HEK293T (cell line): ENCODE results near the gene PSMC3IP.

Source experiments
- CTCF ChIA-PET: fragments of 350-600 bp; formaldehyde crosslinking; extraction: SDS; loops from one replicate; lab custom pipeline; 2021; ENCODE audit warnings: antibody characterized with exemption, inconsistent platforms; lab: Yijun Ruan, JAX
- POLR2A ChIA-PET: fragments of 350-600 bp; formaldehyde crosslinking; extraction: SDS; loops from one replicate; lab custom pipeline; 2020; ENCODE audit warnings: antibody characterized with exemption, inconsistent platforms; lab: Yijun Ruan, JAX
- DNase-seq: peaks from one replicate; pipeline ENCODE4 v3.0.0; 2012; ENCODE audit warnings: mixed read lengths; ENCODE audit errors: extremely low spot score
- ARNT ChIP-seq: fragments of 450-650 bp; IDR thresholded peaks from 2 replicates; pipeline ENCODE4 v1.6.1; 2017; ENCODE audit warnings: mild to moderate bottlenecking
- BHLHE40 ChIP-seq: fragments of 450-650 bp; IDR thresholded peaks from 2 replicates; pipeline ENCODE4 v1.6.1; 2016; ENCODE audit warnings: mild to moderate bottlenecking, moderate library complexity, borderline replicate concordance
- CTBP1 ChIP-seq: fragments of 450-650 bp; IDR thresholded peaks from 2 replicates; pipeline ENCODE4 v1.6.1; 2016; ENCODE audit warnings: borderline replicate concordance
- ELF4 ChIP-seq: fragments of 450-650 bp; IDR thresholded peaks from 2 replicates; pipeline ENCODE4 v1.6.1; 2017; ENCODE audit warnings: antibody characterized with exemption
- FOXA1 ChIP-seq: fragments of 450-650 bp; IDR thresholded peaks from 2 replicates; pipeline ENCODE4 v1.6.1; 2016; ENCODE audit warnings: mild to moderate bottlenecking
- FOXK2 ChIP-seq: fragments of 450-650 bp; IDR thresholded peaks from 2 replicates; pipeline ENCODE4 v1.6.1; 2016; ENCODE audit warnings: mild to moderate bottlenecking
- FOXM1 ChIP-seq: fragments of 450-650 bp; IDR thresholded peaks from 2 replicates; pipeline ENCODE4 v1.6.1; 2017; ENCODE audit warnings: mild to moderate bottlenecking, borderline replicate concordance
- HDGF ChIP-seq: fragments of 450-650 bp; IDR thresholded peaks from 2 replicates; pipeline ENCODE4 v1.6.1; 2017; ENCODE audit warnings: antibody characterized with exemption, borderline replicate concordance
- L3MBTL2 ChIP-seq: fragments of 450-650 bp; conservative IDR thresholded peaks from 2 replicates; pipeline ENCODE4 v1.6.1; 2016; ENCODE audit warnings: mild to moderate bottlenecking
- LEF1 ChIP-seq: fragments of 450-650 bp; IDR thresholded peaks from 2 replicates; pipeline ENCODE4 v1.6.1; 2017; ENCODE audit warnings: mild to moderate bottlenecking, borderline replicate concordance
- NFRKB ChIP-seq: fragments of 450-650 bp; IDR thresholded peaks from 2 replicates; pipeline ENCODE4 v1.6.1; 2016; ENCODE audit warnings: mild to moderate bottlenecking, moderate library complexity
- SP1 ChIP-seq: fragments of 450-650 bp; IDR thresholded peaks from 2 replicates; pipeline ENCODE4 v1.6.1; 2017
- SUZ12 ChIP-seq: fragments of 450-650 bp; IDR thresholded peaks from 2 replicates; pipeline ENCODE4 v1.6.1; 2016; ENCODE audit warnings: mild to moderate bottlenecking
- TARDBP ChIP-seq: fragments of 450-650 bp; IDR thresholded peaks from 2 replicates; pipeline ENCODE4 v1.6.1; 2016
- ZNF384 ChIP-seq: fragments of 450-650 bp; IDR thresholded peaks from 2 replicates; pipeline ENCODE4 v1.6.1; 2016
- TF ChIP-seq, protein P1 (sequence below): fragments of 450-650 bp; IDR thresholded peaks from 2 replicates; pipeline ENCODE4 v1.6.1; 2016

PSMC3IP gene

DNA sequence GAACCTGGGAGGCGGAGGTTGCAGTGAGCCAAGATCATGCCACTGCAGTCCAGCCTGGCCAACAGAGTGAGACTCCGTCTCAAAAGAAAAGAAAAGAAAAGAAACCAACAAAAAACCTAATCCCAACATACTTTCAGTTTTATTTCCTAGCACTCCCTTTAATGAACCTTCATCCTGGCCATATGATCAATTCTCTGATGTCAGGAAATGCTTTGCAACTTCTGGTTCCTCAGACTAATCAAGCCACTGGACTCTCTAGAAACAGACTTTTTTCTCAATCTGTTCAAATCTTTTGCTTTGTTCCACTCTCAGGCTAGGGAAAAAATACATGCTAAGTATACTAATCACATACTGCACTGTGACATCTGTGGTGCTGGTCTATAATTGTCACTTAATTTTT lies 13.4 kb upstream of the PSMC3IP start:
- ChIA-PET POLR2A (interaction anchor here (1.0 kb wide), 1 partner anchor 18 kb away, joined by 6 read pairs; the partner anchor contains the start of genes RETREG3 and TUBG1), CTCF (interaction anchor here (1.1 kb wide), 1 partner anchor 12 kb away, joined by 6 read pairs; no protein-coding TSS in a partner anchor)
- TF ChIP-seq FOXK2 (no peak), BHLHE40 (no peak), ZNF384 (no peak)
- DNase-seq = no peak

GRCh38 chr17:42586514-42587230 lies 9.1 kb upstream of the PSMC3IP start:
- ChIA-PET POLR2A (interaction anchor here (0.8 to 2.2 kb wide), 3 partner anchors 21 to 50 kb away, joined by 3 to 11 read pairs (median 4); partner anchors contain the start of genes RETREG3 and TUBG1), CTCF (interaction anchor here (1.5 to 1.7 kb wide), 2 partner anchors 8 to 177 kb away, joined by 4 to 7 read pairs; no protein-coding TSS in a partner anchor)
- DNase-seq = no peak
- TF ChIP-seq TARDBP (no peak), SUZ12 (no peak), NFRKB (no peak), HDGF (no peak), FOXK2 (no peak), BHLHE40 (no peak), LEF1 (no peak), CTBP1 (no peak), ZNF384 (no peak), SP1 (no peak), FOXA1 (no peak), ELF4 (no peak), ARNT (no peak), FOXM1 (no peak), L3MBTL2 (no peak)
- TF ChIP-seq, protein P1, sequence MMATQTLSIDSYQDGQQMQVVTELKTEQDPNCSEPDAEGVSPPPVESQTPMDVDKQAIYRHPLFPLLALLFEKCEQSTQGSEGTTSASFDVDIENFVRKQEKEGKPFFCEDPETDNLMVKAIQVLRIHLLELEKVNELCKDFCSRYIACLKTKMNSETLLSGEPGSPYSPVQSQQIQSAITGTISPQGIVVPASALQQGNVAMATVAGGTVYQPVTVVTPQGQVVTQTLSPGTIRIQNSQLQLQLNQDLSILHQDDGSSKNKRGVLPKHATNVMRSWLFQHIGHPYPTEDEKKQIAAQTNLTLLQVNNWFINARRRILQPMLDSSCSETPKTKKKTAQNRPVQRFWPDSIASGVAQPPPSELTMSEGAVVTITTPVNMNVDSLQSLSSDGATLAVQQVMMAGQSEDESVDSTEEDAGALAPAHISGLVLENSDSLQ = no peak

- DNase-seq = no peak
- POLR2A ChIA-PET = interaction anchor here (1.0 to 1.4 kb wide), 2 partner anchors 23 to 24 kb away, joined by 3 to 4 read pairs; partner anchors contain the start of genes RETREG3 and TUBG1
Measured at GRCh38 chr17:42585353-42585752, 7.8 kb upstream of the PSMC3IP start.

DNA sequence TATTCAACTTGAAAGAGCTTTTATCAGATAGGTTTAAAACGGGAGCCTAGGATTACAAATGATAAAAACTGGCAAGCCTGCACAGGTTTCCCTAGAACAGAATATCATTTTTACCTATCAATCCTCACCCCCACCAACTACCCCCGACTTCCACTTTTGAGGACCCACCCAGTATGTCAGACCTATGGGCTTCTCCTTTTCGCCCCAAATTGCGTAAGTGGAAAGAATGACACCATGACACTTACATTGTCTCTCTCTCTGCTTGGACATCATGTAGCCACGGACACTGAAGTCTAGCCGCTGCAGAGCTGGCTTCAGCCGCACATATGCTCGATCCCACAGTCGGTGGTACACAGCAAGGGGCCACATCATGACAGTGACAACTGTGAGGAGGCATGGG lies 7.4 kb upstream of the PSMC3IP start:
- TF ChIP-seq FOXM1 = no peak
- no peak for TF ChIP-seq CTBP1
- TF ChIP-seq ZNF384 = no peak
- TF ChIP-seq, protein P1 = no peak
- TF ChIP-seq FOXK2 = no peak
- TF ChIP-seq HDGF = no peak
- no peak for TF ChIP-seq TARDBP
- TF ChIP-seq NFRKB = no peak
- TF ChIP-seq BHLHE40 = no peak
- TF ChIP-seq ARNT = no peak
- no peak for TF ChIP-seq SP1
- no peak for TF ChIP-seq LEF1
- no peak for TF ChIP-seq L3MBTL2
- no peak for TF ChIP-seq ELF4
- no peak for TF ChIP-seq SUZ12
- TF ChIP-seq FOXA1 = no peak
- no peak for DNase-seq
- ChIA-PET CTCF (no interaction called here), POLR2A (no interaction called here)

More at GRCh38 chr17:42585353-42585752, 7.8 kb upstream of the PSMC3IP start:
- no peak for TF ChIP-seq NFRKB
- no peak for TF ChIP-seq CTBP1
- TF ChIP-seq L3MBTL2 = no peak
- no peak for TF ChIP-seq ELF4
- no peak for TF ChIP-seq BHLHE40
- no peak for TF ChIP-seq FOXM1
- no peak for TF ChIP-seq FOXA1
- no peak for TF ChIP-seq SP1
- CTCF ChIA-PET = no interaction called here

GRCh38 chr17:42581744-42582270 lies 4.3 kb upstream of the PSMC3IP start:
- POLR2A ChIA-PET = interaction anchor here (1.2 to 1.5 kb wide), 5 partner anchors 8 to 95 kb away, joined by 3 to 5 read pairs (median 3); partner anchors contain the start of genes MLX, PLEKHH3, RETREG3 and TUBG1
- CTCF ChIA-PET = no interaction called here

DNA sequence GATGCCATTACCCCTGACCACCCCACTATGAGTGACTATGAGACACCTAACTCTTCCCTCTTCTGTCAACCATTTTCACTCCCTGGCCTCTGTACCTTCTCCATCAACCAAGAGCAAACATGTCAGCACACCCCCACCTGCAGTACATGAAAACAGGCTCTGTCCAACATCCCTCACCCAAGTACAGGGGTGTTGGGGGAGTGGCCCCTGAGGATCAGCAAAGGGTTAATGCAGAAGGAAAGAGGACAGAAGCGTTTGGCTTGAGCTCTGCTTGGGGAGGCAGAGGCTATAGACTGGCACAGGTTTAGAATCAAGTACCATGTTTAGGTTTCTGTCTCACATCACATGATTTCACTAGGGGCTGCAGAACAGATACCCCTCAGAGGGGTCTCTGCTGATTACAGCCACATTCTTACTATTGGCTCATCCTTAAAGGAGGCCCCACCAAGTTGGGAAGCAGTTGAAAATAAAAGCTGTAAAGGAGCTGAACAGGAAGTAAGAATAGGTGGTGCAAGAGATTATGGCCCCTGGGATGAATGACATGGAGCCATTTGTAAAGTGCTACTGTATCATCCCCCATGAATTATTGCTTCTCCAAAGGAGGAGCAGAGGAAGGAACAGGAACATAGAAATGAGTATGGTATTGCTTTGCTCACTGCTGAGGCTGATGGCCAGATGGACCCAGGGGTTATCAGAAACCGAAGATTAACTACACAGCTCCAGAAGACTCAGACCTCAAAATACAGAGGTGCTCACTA lies 2.4 kb upstream of the PSMC3IP start:
- CTCF ChIA-PET = interaction anchor here (0.5 to 3.5 kb wide), 2 partner anchors 100 to 339 kb away, joined by 3 to 43 read pairs; no protein-coding TSS in a partner anchor
- no peak for TF ChIP-seq FOXK2
- no peak for TF ChIP-seq SP1
- TF ChIP-seq ARNT = no peak
- TF ChIP-seq SUZ12 = no peak
- no peak for TF ChIP-seq BHLHE40
- no peak for TF ChIP-seq HDGF
- no peak for TF ChIP-seq L3MBTL2
- TF ChIP-seq TARDBP = no peak
- no peak for TF ChIP-seq ZNF384
- TF ChIP-seq, protein P1 = no peak
- no peak for DNase-seq
- POLR2A ChIA-PET = interaction anchor here (0.6 to 6.4 kb wide), 8 partner anchors 12 to 899 kb away, joined by 3 to 122 read pairs (median 4); partner anchors contain the start of genes CCR10, CNTNAP1, PLEKHH3 and RETREG3

More at GRCh38 chr17:42581744-42582270, 4.3 kb upstream of the PSMC3IP start:
- TF ChIP-seq LEF1 (no peak), BHLHE40 (no peak), SUZ12 (no peak)
- no peak for DNase-seq
